NCI-H446 treated with DMSO at 0.1 percent for 48 hours (cell line): ENCODE data around the gene DCTN1.

Experiments used
- DNase-seq: peaks from one replicate; lab custom pipeline; 2025; lab: John Stamatoyannopoulos, UW

Gene DCTN1

DNA sequence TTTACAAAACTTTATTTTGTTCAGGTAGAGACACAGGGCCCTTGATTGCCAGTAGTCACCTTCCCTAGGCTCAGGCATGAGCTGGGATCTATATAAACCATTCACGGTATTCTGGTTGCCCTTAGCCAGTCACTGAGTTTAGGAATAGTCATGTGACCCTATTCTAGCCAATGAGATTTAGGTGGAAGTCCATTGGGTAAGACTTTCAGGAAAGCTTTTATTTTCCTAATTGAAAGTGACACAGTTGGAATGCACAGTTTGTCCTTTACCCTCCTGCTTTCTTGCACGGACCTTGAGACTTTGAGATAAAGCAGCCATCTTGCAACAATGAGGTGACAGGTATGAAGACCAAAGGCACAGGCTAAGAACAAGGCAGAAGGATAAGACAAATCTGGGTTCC is 58.4 kb downstream of the DCTN1 start:
- DNase-seq = no peak

DNA sequence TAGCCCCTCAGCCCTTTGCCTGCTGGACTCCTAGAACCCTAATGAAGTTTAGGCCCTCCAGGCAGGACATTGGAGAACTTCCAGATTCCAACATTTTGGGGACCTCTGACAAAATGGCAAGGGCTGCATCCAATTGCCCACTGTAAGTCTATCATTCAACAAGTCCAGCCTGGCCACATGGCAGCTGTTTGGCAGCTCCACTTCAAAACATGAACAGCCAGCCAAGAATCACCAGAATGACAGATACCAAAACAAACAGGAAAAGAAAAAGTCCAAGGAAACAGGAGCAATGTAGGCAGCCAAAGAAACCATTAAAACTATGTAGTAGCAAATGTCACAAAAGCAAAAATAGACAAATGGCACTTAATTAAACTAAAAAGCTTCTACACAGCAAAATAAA is 62.4 kb downstream of the DCTN1 start:
- DNase-seq = peak; percentile 17

DNA sequence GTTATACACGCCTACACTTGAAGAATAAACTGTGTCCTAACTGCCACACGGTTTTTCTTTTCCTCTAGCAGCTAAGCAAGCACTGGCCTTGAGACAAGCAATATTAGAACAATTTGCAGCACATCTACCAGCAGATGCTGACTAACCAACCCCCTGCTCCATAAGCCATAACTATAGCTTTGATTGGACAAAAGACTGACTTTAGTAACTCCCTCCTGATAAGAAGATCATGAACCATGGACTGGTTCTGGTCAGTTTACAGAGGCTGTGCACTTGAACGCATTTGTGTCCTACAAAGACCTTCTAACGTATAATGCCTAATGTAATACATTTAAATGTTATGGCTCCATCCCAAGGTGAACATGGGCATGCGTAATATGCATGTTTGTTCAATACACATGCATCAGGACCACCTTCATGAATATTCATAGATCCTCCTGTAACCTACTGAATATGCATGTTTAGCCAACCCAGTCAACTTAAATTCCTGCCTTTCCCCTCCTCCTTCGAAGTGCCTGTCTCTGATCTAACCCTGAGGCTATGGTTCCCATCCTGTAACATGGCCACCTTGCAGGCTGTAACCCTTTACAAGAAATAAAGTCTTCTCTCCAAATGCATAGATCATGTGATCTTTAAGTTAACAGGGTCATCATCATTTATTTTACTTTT is 63.4 kb downstream of the DCTN1 start:
- no peak for DNase-seq

DNA sequence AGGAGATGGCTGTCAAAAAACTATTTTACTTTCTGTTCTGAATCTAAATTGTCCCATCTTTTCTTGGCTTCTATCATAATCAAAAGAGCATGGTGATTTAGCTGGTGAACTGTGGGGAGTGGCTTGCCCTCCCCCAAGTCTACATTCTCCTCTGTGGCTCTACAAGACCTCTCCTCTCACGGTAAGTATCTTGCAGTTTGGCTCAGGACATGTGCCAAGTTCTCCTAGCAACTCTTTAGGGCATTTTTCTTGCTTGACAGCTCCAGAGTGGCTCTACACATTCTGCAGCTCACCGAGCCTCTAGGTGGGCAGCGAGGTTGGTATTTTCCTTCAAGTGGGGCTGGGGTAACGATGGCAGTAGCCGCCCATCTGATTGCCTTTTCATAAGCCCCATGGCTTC is 66.0 kb downstream of the DCTN1 start:
- no peak for DNase-seq

GRCh38 chr2:74313497-74313896 is 66.6 kb downstream of the DCTN1 start:
- no peak for DNase-seq

DNA sequence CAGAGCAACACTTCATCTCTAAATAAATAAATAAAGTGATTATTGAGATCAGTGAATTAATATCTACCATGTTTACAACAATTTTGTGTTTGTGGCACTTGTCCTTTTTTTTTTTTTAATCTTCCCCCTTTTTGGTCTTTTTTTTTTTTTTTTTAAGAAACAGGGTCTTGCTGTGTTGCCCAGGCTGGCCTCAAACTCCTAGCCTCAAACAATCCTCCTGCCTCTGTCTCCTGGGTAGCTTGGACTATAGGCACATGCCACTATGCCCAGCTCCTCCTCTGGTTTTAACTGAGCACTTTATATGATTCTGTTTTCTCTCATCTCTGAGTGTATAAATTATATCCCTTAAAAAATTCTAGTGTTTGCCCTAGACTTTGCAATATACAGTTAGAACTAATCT is 67.2 kb downstream of the DCTN1 start:
- no peak for DNase-seq
